Ovary (tissue), 3 donors: ENCODE results near the gene LSM11.

Experiments used
- CTCF ChIP-seq, 3 donors: fragments of 450-650 bp in 2 of 3; fragments of 200-600 bp in 1 of 3; IDR thresholded peaks; one replicate each; pipeline versions ENCODE4 v1.5.1 to v1.8.0; 2016 to 2022; ENCODE audit warnings: antibody characterized with exemption in 3 of 3, mild to moderate bottlenecking in 1 of 3
- EP300 ChIP-seq: sonication (generic); formaldehyde crosslinking; IDR thresholded peaks from one replicate; pipeline ENCODE4 v1.6.1; 2017; ENCODE audit warnings: antibody characterized with exemption
- donor health status: DM: no; HTN: no; CAD: no.

GRCh38 chr5:157766902-157767301 lies 23.4 kb downstream of the LSM11 start:
- no peak for TF ChIP-seq CTCF (IDR thresholded peaks at IDR 0.05)
- no peak for TF ChIP-seq EP300
